ENCODE results near the gene NUDT17. TPM values are rescaled to one million over a fixed set of nuclear protein-coding genes. Genes with fewer than 3 reads are reported as not detected.

Gene NUDT17
- polyA plus RNA-seq (2012; ENCODE audit: insufficient read length, low read depth): 4.4 TPM

GRCh38 chr1:145845514-145846161 lies at the start of gene NUDT17:
Gene NUDT17, plus strand, starts transcription at chr1:145845630. Its CDS starts 11 bp downstream, at chr1:145845641.
- TF ChIP-seq POLR2AphosphoS5 (IDR thresholded peaks at IDR 0.05; ENCODE audit: low read depth, low read length) (peak; percentile 67; the same call in 1 of the 2 replicates), FOXP2 (optimal IDR thresholded peaks at IDR 0.05; ENCODE audit: borderline replicate concordance, extremely low read depth, extremely low read length, insufficient read depth) (peak; percentile 73), REST (IDR thresholded peaks at IDR 0.05; ENCODE audit: insufficient read depth in 1 of 2, low read depth in 2 of 2, low read length in 2 of 2) (no peak), SIN3A (IDR thresholded peaks at IDR 0.05; ENCODE audit: borderline replicate concordance, insufficient read depth, low read length) (no peak), TAF1 (IDR thresholded peaks at IDR 0.05; ENCODE audit: borderline replicate concordance, insufficient read depth, low read length) (no peak)

GRCh38 chr1:145796753-145797152 lies 48.7 kb upstream of the NUDT17 start:
- TF ChIP-seq SIN3A (IDR thresholded peaks at IDR 0.05; ENCODE audit: borderline replicate concordance, insufficient read depth, low read length) (no peak), TAF1 (IDR thresholded peaks at IDR 0.05; ENCODE audit: borderline replicate concordance, insufficient read depth, low read length) (no peak), POLR2AphosphoS5 (IDR thresholded peaks at IDR 0.05; ENCODE audit: low read depth, low read length) (no peak), REST (IDR thresholded peaks at IDR 0.05; ENCODE audit: insufficient read depth in 1 of 2, low read depth in 2 of 2, low read length in 2 of 2) (no peak), FOXP2 (optimal IDR thresholded peaks at IDR 0.05; ENCODE audit: borderline replicate concordance, extremely low read depth, extremely low read length, insufficient read depth) (no peak)

GRCh38 chr1:145799806-145800205 lies 45.6 kb upstream of the NUDT17 start:
- TF ChIP-seq SIN3A (IDR thresholded peaks at IDR 0.05; ENCODE audit: borderline replicate concordance, insufficient read depth, low read length): no peak
- no peak for TF ChIP-seq REST (IDR thresholded peaks at IDR 0.05; ENCODE audit: insufficient read depth in 1 of 2, low read depth in 2 of 2, low read length in 2 of 2)
- no peak for TF ChIP-seq FOXP2 (optimal IDR thresholded peaks at IDR 0.05; ENCODE audit: borderline replicate concordance, extremely low read depth, extremely low read length, insufficient read depth)
- TF ChIP-seq TAF1 (IDR thresholded peaks at IDR 0.05; ENCODE audit: borderline replicate concordance, insufficient read depth, low read length): no peak
- TF ChIP-seq POLR2AphosphoS5 (IDR thresholded peaks at IDR 0.05; ENCODE audit: low read depth, low read length): no peak

GRCh38 chr1:145804235-145805045 lies 41.0 kb upstream of the NUDT17 start:
- TF ChIP-seq POLR2AphosphoS5 (IDR thresholded peaks at IDR 0.05; ENCODE audit: low read depth, low read length): no peak
- no peak for TF ChIP-seq TAF1 (IDR thresholded peaks at IDR 0.05; ENCODE audit: borderline replicate concordance, insufficient read depth, low read length)
- no peak for TF ChIP-seq FOXP2 (optimal IDR thresholded peaks at IDR 0.05; ENCODE audit: borderline replicate concordance, extremely low read depth, extremely low read length, insufficient read depth)
- TF ChIP-seq REST (IDR thresholded peaks at IDR 0.05; ENCODE audit: insufficient read depth in 1 of 2, low read depth in 2 of 2, low read length in 2 of 2): no peak
- TF ChIP-seq SIN3A (IDR thresholded peaks at IDR 0.05; ENCODE audit: borderline replicate concordance, insufficient read depth, low read length): no peak
